HG03159 (cell line): ENCODE data around the gene GCK.
"Not testable (repeated sequence)": the region's sequence is repeated elsewhere in the genome, so short reads cannot be mapped to it uniquely, and the experiment has no call there.

Experiments used
- ATAC-seq: cut with Tn5 transposase; IDR thresholded peaks from one replicate; pipeline ENCODE4 v1.9.1; 2021; ENCODE audit warnings: mild to moderate bottlenecking, moderate library complexity; ENCODE audit not compliant: unreplicated experiment

Gene GCK

GRCh38 chr7:44184206-44184872, 4.9 kb downstream of the GCK start:
- ATAC-seq: no peak

GRCh38 chr7:44183386-44183785, 5.9 kb downstream of the GCK start:
- no peak for ATAC-seq

DNA sequence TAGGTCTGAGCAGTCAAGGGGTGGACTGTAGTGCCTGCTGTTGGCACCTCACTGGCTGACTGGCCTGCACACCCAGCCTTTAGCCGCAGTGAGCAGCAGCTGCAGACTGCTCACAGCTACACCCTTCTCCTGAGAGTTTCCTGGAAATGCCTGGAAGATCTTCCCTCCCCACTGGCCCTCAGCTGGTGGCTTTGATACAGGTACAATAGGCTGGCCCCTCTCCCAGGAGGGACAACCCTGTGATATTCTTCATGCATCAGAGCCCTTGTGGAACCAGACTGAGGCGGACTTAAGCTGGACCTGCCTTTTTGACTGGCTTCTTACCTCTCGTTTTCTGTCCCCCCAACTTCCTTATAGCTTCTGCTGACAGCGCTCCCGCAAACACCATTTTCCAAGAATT, 6.4 kb downstream of the GCK start:
- no peak for ATAC-seq

GRCh38 chr7:44180631-44181030, 8.6 kb downstream of the GCK start:
- ATAC-seq: no peak

DNA sequence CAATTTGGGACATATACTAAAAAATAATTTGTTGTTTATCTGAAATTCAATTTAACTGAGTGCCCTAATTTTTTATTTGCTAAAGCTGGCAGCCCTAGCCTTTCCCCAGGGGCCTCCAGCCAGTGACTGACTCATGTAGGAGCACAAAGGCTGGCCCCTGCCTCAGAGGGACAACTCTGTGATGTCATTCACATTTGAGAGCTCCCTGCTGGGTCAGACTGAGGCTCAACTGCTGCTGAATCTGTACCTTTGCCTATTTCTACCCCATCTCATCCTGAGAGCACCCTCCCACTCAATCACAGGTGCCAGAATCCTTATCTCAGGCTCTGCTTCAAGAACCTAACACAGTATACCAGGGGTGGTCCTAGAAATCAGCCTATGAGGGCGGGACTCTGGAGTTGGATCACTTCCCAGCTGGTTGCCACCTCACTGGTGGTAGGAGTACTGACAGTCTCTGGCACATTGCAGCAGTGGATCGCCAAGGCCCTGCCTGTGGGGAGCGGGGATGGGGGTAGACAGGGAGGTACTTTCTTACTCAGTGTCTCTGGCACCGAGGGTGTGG, 11.6 kb downstream of the GCK start:
- no peak for ATAC-seq

- no peak for ATAC-seq
Observed at GRCh38 chr7:44176486-44176885, 12.8 kb downstream of the GCK start.

DNA sequence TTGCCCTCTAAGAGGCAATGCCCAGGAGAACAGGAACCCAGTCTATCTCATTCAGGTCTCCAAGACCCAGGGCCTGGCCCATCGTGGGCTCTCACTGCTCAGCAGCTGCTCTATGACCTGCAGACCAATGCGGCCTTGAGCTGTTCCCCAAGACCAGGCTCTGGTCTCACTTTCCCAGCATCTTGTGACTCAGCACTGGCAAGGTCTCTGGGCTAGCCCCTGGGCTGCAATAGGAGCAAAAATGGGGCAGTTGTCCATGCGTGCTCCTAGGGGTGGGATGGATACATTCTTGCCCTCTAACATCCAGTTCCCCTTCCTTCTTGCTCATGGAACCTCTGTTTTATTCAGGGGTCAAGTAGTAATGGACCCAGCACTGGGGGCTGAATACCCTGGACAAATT, 13.5 kb downstream of the GCK start:
- no peak for ATAC-seq

DNA sequence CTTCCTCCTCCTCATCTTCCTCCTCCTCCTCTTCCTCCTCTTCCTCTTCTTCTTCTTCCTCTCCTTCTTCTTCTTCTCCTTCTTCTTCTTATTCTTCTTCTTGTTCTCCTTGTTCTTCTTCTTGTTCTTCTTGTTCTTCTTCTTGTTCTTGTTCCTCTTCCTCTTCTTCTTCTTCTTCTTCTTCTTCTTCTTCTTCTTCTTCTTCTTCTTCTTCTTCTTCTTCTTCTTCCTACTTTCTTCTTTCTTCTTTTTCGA, 14.6 kb downstream of the GCK start:
- ATAC-seq: not testable (repeated sequence)

GRCh38 chr7:44173911-44174693, 15.1 kb downstream of the GCK start:
- ATAC-seq: no peak

GRCh38 chr7:44172803-44173424, 16.3 kb downstream of the GCK start:
- no peak for ATAC-seq

DNA sequence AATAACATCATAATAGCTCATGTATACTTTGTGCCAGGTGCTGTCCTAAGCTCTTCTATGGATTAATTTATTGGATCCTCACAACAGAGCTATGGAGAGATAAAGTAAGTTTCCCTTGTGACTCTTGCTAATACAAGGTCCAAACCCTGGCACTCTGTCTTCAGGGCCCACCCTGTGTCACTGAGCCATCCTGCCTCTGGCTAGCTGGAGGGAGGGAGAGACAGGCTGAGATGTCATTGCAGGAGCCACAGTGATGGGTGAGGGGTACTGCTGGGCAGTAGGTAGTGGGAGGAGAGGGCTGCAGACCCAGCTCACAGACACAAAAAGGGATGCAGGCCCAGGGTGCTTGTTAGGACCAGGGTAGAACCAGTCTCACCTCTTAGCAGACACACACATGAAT, 16.9 kb downstream of the GCK start:
- ATAC-seq: no peak

DNA sequence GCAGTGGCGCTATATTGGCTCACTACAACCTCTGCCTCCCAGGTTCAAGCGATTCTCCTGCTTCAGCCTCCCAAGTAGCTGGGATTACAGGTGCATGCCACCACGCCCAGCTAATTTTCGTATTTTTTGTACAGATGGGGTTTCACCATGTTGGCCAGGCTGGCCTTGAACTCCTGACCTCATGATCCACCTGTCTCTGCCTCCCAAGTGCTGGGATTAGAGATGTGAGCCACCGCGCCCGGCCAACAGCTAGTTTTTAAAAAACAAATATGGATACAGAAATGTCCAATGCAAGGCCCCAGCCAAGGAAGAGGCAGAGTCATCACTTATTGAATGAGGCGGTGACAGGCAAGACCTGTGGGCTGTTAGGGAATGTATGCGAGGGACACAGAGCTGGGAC, 17.3 kb downstream of the GCK start:
- not testable (repeated sequence) for ATAC-seq

GRCh38 chr7:44167920-44168319, 21.3 kb downstream of the GCK start:
- ATAC-seq: no peak

- ATAC-seq: no peak
Observed at GRCh38 chr7:44163591-44163990, 25.6 kb downstream of the GCK start.

DNA sequence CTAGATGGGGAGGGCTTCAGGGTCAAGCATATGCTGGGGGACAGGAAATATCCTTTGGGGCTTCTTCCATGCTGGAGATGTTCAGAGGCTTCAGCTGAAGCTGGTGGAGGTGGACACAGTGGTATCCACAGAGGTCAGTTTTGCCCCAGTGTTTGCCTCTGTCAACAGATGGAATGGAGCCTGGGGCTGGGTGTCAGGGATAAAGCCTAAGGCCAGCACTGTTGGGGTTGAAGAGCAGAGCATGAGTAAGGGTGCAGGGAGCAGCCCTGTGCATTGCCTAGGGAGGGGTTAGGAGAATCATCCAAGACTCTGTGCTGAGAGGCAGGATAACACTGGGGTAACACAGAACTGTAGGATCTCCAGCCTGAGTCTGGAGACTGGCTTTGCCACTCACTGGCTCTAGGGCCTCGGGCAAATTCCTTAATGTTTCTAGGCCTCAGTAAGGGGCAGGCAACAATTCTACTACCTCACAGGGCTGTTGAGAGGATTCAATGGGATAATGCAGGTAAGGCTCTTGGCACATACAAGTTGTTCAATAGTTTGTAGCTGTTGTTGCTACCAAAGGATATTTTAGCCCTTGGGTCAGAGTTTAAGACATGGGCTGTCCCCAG, 26.3 kb downstream of the GCK start:
- no peak for ATAC-seq

DNA sequence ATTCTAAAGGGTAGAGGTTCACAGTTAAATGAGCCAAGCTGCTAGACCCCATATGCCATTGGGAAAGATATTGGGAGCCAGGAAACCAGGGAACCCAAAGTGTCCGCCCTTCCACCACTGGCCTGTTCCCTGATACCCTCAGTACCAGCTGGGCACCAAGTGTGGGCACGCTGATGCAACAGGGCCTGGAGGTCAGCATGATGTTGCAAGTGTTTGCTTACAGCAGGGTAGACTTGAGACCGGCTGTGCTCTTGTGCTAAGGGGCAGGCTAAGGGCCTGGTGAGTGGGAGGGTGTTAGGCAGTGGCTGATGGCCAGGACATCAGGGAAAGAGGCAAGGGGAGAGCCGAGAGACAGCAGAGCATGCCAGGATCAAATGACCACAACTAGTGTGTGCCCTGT, 27.1 kb downstream of the GCK start:
- no peak for ATAC-seq

- ATAC-seq: no peak
Observed at GRCh38 chr7:44161371-44161770, 27.9 kb downstream of the GCK start.

DNA sequence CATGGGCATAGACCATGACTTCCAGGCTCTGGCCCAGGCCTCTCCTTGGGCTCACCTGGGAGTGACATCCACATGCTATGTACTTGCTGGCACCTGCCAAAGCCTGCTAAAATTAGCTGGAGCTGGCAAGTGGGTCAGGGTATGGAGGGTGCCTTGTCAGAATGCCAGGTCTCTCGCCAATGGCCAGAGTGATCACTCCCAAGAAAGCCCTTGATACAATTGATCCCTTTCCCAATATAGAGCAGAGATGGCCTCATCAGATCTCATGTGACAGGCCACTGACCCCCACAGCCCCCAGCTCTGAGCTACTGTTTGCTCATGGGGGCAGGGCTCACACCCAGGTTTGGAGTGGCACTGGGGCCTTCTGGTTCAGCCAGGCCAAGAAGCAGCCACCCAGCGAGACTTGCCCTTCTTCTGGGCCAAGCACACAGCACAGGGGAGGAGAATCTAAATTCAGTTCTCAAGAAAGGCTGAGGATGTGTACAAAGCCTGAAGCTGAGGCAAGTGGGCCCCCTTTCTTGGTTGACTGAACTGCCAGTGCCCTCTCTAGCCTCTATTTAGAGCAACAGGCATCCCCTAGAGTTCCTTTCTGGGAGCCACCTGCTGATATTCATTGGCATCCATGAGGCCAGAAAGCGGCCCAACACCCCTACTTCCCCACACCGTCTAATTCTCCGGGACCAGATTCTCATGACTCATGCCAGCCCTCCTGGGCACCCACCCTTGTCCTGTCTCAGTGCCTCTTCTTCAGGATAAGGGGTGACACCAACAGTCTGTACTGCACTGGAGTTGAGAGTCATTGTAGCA, 29.2 kb downstream of the GCK start:
- no peak for ATAC-seq

DNA sequence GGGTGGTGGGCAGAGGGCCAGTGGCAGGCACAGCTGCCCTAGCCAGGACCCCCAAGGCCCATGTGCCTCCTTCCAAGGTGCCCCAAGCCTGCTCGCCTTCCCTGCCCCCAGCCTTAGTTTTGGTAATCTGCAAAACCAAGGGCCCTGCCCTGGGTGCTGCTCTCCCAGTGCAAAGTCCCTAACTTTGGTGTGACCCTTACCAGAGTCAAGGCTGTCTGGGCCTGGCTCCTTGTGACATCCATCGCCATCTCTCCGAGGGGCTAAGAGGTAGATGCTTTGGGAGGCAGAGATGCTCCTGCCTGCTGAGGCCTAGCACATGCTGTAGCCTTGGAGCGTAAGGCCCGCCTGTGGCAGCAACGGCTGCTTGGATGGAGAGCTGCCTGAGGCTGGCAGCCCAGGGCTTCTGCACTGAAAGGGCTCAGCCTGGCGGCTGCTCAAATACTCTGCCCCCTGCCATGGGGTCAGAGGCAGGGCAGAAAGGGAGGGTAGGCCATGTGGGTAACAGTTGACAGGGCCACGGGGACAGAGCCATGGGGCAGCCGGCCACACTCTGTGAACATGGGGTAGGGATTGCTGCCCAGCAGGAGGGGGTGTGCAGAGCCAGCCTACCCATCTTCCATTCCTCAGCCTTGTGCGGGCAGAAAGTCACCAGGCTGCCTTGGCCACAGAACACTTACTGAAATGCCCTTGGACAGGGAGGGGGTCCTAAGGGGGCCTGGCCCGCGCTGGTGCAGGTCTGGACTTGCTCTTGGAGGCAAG, 30.2 kb downstream of the GCK start:
- ATAC-seq: no peak
